ENCODE data around the gene PGLYRP4.

PGLYRP4 gene

DNA sequence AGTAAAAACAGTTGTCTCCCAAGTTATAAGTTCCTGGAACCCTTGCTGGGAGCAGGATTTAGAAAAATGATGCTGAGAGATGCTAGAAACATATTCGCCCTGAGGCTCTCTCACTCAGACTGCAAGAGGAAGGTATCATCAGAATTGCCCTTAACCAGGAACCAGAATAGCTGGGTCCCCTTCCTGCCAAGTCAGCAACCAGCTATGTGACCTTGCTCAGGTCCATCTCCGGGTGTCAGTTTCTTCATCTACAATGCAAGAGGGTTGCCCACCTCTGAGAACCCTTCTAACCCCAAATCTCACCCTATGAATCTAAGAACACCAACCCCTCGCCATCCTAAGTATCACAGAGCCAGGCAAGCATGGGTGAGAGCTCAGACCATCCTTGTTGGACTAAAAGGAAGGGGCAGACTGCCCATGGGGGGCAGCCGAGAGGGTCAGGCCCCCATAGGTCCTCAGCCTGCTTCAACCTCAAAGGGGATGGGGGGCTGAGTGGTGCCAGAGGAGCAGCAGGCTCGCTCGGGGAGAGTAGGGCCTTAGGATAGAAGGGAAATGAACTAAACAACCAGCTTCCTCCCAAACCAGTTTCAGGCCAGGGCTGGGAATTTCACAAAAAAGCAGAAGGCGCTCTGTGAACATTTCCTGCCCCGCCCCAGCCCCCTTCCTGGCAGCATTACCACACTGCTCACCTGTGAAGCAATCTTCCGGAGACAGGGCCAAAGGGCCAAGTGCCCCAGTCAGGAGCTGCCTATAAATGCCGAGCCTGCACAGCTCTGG lies 8.6 kb upstream of the PGLYRP4 start:
- POLR2A ChIA-PET = no interaction called here
- no peak overlapping the region for H3K4me3 ChIP-seq (ENCODE audit: low read depth, low read length)

DNA sequence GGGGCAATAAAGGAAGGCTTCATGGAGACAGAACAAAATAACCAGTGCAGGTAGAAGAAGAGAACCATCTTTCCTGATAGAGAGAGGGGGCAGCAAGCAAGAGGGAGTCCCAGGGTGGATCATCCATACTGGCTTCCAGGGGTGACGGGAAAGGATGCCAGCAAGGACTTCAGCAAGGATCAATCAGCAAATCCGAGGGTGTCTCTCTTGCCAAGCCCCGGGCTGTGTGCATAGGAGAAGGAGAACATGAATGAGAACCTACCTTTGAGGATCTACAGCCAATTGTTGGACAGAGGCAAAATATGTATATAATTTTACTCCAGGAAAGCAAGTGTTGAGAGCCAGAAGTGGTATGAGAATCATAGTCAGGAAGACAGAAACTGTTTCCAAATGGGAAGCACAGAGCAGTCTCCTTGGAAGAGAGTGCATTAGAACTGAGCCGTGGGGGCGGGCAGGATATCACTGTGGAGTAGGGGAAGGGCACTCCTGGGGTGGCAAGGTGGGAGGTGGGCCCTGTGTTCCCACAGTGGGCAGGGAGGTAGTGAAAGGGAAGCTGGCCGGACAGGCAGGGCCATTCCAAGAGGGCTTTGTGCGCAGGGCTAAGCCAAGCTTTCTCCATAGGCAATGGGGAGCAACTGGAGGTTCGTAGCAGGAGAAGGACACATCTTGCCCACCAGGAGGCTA lies 7.9 kb upstream of the PGLYRP4 start:
- no peaks in the 10 kb centered on the region for H3K4me1 ChIP-seq (ENCODE audit: control insufficient read depth, insufficient read depth, low read length)
- ChIA-PET POLR2A (no interaction called here), CTCF (interaction anchor here (0.7 to 11.6 kb wide), 7 partner anchors 43 to 612 kb away, joined by 3 to 259 read pairs (median 4); no protein-coding TSS in a partner anchor)
- no peak overlapping the region for H3K4me3 ChIP-seq (ENCODE audit: low read depth, low read length)
- no peaks in the 10 kb centered on the region for H3K9me3 ChIP-seq (ENCODE audit: control insufficient read depth, insufficient read depth, low read depth, low read length)
- H3K36me3 ChIP-seq (ENCODE audit: control insufficient read depth in 2 of 2, insufficient read depth in 1 of 2, low read length in 2 of 2) = no peaks in the 10 kb centered on the region
- H3K27ac ChIP-seq (ENCODE audit: extremely low read depth, low read depth, low read length) = no peak overlapping the region
- TF ChIP-seq, protein P1, sequence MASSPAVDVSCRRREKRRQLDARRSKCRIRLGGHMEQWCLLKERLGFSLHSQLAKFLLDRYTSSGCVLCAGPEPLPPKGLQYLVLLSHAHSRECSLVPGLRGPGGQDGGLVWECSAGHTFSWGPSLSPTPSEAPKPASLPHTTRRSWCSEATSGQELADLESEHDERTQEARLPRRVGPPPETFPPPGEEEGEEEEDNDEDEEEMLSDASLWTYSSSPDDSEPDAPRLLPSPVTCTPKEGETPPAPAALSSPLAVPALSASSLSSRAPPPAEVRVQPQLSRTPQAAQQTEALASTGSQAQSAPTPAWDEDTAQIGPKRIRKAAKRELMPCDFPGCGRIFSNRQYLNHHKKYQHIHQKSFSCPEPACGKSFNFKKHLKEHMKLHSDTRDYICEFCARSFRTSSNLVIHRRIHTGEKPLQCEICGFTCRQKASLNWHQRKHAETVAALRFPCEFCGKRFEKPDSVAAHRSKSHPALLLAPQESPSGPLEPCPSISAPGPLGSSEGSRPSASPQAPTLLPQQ (tag by site-specific recombination; IDR thresholded peaks at IDR 0.05) = no peak
- TF ChIP-seq ZNF214 (tag by site-specific recombination; IDR thresholded peaks at IDR 0.05; ENCODE audit: borderline replicate concordance) (no peak), ZNF791 (tag by site-specific recombination; IDR thresholded peaks at IDR 0.05) (no peak), ZNF76 (tag by site-specific recombination; IDR thresholded peaks at IDR 0.05; ENCODE audit: borderline replicate concordance, low read depth) (no peak), ZNF664 (tag by site-specific recombination; IDR thresholded peaks at IDR 0.05) (no peak), KLF9 (tag by site-specific recombination; IDR thresholded peaks at IDR 0.05; ENCODE audit: low read depth) (no peak), ZNF354C (tag by site-specific recombination; IDR thresholded peaks at IDR 0.05; ENCODE audit: borderline replicate concordance, low read depth) (no peak), KLF7 (tag by site-specific recombination; IDR thresholded peaks at IDR 0.05; ENCODE audit: borderline replicate concordance) (no peak), ZNF701 (tag by site-specific recombination; IDR thresholded peaks at IDR 0.05) (no peak)
- TF ChIP-seq, protein P2, sequence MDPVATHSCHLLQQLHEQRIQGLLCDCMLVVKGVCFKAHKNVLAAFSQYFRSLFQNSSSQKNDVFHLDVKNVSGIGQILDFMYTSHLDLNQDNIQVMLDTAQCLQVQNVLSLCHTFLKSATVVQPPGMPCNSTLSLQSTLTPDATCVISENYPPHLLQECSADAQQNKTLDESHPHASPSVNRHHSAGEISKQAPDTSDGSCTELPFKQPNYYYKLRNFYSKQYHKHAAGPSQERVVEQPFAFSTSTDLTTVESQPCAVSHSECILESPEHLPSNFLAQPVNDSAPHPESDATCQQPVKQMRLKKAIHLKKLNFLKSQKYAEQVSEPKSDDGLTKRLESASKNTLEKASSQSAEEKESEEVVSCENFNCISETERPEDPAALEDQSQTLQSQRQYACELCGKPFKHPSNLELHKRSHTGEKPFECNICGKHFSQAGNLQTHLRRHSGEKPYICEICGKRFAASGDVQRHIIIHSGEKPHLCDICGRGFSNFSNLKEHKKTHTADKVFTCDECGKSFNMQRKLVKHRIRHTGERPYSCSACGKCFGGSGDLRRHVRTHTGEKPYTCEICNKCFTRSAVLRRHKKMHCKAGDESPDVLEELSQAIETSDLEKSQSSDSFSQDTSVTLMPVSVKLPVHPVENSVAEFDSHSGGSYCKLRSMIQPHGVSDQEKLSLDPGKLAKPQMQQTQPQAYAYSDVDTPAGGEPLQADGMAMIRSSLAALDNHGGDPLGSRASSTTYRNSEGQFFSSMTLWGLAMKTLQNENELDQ (tag by site-specific recombination; IDR thresholded peaks at IDR 0.05; ENCODE audit: low read depth) = no peak
- TF ChIP-seq, protein P3, sequence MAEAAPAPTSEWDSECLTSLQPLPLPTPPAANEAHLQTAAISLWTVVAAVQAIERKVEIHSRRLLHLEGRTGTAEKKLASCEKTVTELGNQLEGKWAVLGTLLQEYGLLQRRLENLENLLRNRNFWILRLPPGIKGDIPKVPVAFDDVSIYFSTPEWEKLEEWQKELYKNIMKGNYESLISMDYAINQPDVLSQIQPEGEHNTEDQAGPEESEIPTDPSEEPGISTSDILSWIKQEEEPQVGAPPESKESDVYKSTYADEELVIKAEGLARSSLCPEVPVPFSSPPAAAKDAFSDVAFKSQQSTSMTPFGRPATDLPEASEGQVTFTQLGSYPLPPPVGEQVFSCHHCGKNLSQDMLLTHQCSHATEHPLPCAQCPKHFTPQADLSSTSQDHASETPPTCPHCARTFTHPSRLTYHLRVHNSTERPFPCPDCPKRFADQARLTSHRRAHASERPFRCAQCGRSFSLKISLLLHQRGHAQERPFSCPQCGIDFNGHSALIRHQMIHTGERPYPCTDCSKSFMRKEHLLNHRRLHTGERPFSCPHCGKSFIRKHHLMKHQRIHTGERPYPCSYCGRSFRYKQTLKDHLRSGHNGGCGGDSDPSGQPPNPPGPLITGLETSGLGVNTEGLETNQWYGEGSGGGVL (tag by site-specific recombination; IDR thresholded peaks at IDR 0.05) = no peak
- TF ChIP-seq, protein P4, sequence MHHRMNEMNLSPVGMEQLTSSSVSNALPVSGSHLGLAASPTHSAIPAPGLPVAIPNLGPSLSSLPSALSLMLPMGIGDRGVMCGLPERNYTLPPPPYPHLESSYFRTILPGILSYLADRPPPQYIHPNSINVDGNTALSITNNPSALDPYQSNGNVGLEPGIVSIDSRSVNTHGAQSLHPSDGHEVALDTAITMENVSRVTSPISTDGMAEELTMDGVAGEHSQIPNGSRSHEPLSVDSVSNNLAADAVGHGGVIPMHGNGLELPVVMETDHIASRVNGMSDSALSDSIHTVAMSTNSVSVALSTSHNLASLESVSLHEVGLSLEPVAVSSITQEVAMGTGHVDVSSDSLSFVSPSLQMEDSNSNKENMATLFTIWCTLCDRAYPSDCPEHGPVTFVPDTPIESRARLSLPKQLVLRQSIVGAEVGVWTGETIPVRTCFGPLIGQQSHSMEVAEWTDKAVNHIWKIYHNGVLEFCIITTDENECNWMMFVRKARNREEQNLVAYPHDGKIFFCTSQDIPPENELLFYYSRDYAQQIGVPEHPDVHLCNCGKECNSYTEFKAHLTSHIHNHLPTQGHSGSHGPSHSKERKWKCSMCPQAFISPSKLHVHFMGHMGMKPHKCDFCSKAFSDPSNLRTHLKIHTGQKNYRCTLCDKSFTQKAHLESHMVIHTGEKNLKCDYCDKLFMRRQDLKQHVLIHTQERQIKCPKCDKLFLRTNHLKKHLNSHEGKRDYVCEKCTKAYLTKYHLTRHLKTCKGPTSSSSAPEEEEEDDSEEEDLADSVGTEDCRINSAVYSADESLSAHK (tag by site-specific recombination; IDR thresholded peaks at IDR 0.05) = no peak

More for the DNA sequence above, 8.6 kb upstream of the PGLYRP4 start:
- H3K27ac ChIP-seq (ENCODE audit: extremely low read depth, low read depth, low read length) = no peak overlapping the region
- H3K4me1 ChIP-seq (ENCODE audit: control insufficient read depth, insufficient read depth, low read length) = no peaks in the 10 kb centered on the region
- CTCF ChIA-PET = interaction anchor here (0.7 to 11.6 kb wide), 4 partner anchors 108 to 612 kb away, joined by 3 to 259 read pairs (median 3); no protein-coding TSS in a partner anchor
- H3K36me3 ChIP-seq (ENCODE audit: control insufficient read depth in 2 of 2, insufficient read depth in 1 of 2, low read length in 2 of 2) = no peaks in the 10 kb centered on the region
- no peaks in the 10 kb centered on the region for H3K9me3 ChIP-seq (ENCODE audit: control insufficient read depth, insufficient read depth, low read depth, low read length)
- no peak for TF ChIP-seq FEZF1 (tag by site-specific recombination; IDR thresholded peaks at IDR 0.05)
- no peak for TF ChIP-seq SP2 (tag by site-specific recombination; IDR thresholded peaks at IDR 0.05)
- TF ChIP-seq TRIM28 (IDR thresholded peaks at IDR 0.05; ENCODE audit: borderline replicate concordance, low read length) = no peak
- TF ChIP-seq, protein P5, sequence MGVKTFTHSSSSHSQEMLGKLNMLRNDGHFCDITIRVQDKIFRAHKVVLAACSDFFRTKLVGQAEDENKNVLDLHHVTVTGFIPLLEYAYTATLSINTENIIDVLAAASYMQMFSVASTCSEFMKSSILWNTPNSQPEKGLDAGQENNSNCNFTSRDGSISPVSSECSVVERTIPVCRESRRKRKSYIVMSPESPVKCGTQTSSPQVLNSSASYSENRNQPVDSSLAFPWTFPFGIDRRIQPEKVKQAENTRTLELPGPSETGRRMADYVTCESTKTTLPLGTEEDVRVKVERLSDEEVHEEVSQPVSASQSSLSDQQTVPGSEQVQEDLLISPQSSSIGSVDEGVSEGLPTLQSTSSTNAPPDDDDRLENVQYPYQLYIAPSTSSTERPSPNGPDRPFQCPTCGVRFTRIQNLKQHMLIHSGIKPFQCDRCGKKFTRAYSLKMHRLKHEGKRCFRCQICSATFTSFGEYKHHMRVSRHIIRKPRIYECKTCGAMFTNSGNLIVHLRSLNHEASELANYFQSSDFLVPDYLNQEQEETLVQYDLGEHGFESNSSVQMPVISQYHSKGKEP (tag by site-specific recombination; IDR thresholded peaks at IDR 0.05) = no peak
- TF ChIP-seq ZNF121 (tag by site-specific recombination; IDR thresholded peaks at IDR 0.05) = no peak
- TF ChIP-seq ZSCAN16 (tag by site-specific recombination; IDR thresholded peaks at IDR 0.05) = no peak
- no peak for TF ChIP-seq ZNF776 (tag by site-specific recombination; IDR thresholded peaks at IDR 0.05; ENCODE audit: borderline replicate concordance)
- TF ChIP-seq BCL11B (tag by site-specific recombination; IDR thresholded peaks at IDR 0.05; ENCODE audit: low read depth) = no peak
- TF ChIP-seq ZNF138 (tag by site-specific recombination; IDR thresholded peaks at IDR 0.05; ENCODE audit: borderline replicate concordance) = no peak
- TF ChIP-seq MYNN (tag by site-specific recombination; IDR thresholded peaks at IDR 0.05; ENCODE audit: borderline replicate concordance) = no peak
- TF ChIP-seq, protein P6, sequence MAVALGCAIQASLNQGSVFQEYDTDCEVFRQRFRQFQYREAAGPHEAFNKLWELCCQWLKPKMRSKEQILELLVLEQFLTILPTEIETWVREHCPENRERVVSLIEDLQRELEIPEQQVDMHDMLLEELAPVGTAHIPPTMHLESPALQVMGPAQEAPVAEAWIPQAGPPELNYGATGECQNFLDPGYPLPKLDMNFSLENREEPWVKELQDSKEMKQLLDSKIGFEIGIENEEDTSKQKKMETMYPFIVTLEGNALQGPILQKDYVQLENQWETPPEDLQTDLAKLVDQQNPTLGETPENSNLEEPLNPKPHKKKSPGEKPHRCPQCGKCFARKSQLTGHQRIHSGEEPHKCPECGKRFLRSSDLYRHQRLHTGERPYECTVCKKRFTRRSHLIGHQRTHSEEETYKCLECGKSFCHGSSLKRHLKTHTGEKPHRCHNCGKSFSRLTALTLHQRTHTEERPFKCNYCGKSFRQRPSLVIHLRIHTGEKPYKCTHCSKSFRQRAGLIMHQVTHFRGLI (tag by site-specific recombination; IDR thresholded peaks at IDR 0.05) = no peak
- TF ChIP-seq ZNF610 (tag by site-specific recombination; IDR thresholded peaks at IDR 0.05; ENCODE audit: borderline replicate concordance) = no peak
- TF ChIP-seq ZNF677 (tag by site-specific recombination; IDR thresholded peaks at IDR 0.05) = no peak
- no peak for TF ChIP-seq MEIS1 (CRISPR knock-in tag; IDR thresholded peaks at IDR 0.05; ENCODE audit: borderline replicate concordance)
- no peak for TF ChIP-seq REPIN1 (tag by site-specific recombination; IDR thresholded peaks at IDR 0.05; ENCODE audit: low read depth)
- no peak for TF ChIP-seq ZNF169 (tag by site-specific recombination; IDR thresholded peaks at IDR 0.05)
- TF ChIP-seq KLF9 (tag by site-specific recombination; IDR thresholded peaks at IDR 0.05; ENCODE audit: low read depth) = no peak
- no peak for TF ChIP-seq ZNF184 (tag by site-specific recombination; IDR thresholded peaks at IDR 0.05)

All from HEK293 (cell line).